HuH-7 (cell line): ENCODE results near the gene TRANK1.
"Not testable (repeated sequence)": the region's sequence is repeated elsewhere in the genome, so short reads cannot be mapped to it uniquely, and the experiment has no call there.

ENCODE experiments used
- DNase-seq: peaks from one replicate; pipeline ENCODE4 v3.0.0; 2011; ENCODE audit warnings: low spot score

Gene TRANK1

DNA sequence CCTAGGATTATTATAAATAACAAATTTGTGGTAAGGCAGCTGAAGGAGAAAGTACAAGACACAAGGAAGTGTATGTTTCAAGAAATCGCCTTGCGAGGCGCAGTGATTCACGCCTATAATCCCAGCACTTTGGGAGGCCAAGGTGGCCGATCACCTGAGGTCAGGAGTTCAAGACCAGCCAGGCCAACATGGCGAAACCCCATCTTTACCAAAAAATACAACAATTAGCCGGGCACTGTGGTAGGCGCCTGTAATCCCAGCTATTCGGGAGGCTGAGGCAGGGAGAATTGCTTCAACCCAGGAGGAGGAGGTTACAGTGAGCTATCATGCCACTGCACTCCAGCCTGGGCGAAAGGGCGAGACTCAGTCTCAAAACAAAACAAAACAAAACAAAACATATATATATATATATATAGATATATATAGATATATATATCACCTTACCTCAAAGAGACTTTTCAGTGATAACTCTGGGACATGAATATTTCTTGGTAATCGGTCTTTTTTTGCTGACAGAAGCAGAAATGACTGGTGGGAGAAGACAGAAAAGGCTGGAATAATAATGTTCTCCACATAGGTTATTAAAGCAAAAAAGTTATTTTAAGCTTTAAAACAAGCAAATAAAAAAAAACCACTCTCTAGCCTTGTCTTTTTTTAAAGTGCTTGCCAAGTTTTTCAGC lies 52.3 kb downstream of the TRANK1 start:
- no peak for DNase-seq

- DNase-seq: no peak
Measured at GRCh38 chr3:36891701-36892160, 53.1 kb downstream of the TRANK1 start.

- not testable (repeated sequence) for DNase-seq
Measured at GRCh38 chr3:36891097-36891496, 53.8 kb downstream of the TRANK1 start.

DNA sequence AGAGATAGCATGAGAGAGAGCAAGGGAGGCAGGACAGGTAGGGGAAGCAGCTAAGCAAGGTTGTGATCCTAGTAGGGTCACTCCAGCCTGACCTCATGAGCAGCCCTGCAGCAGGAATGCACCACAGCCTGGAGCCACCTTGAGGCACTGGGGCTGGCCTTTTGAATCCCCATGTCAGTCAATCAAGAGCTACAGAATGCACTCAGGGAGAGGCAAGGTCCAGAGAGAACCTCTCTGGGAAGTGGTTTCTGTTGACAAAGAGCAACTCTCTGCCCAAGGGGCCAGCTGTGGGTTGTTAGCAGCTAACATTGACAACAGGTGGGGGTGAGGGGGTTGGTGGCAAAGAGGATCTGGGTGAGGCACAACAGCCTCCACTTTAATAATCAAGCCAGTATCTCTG lies 54.6 kb downstream of the TRANK1 start:
- no peak for DNase-seq

GRCh38 chr3:36881735-36882134 lies 63.1 kb downstream of the TRANK1 start:
- DNase-seq: no peak

DNA sequence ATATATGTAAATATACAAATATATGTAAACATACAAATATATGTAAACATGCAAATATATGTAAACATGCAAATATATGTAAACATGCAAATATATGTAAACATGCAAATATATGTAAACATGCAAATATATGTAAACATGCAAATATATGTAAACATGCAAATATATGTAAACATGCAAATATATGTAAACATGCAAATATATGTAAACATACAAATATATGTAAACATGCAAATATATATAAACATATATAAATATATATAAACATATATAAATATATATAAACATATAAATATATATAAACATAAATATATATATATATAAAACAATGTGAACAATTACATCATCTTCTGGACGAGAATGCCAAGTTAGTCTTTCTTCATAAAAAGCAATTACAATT lies 65.0 kb downstream of the TRANK1 start:
- DNase-seq: not testable (repeated sequence)

GRCh38 chr3:36877930-36878685 lies 66.7 kb downstream of the TRANK1 start:
- DNase-seq: no peak

GRCh38 chr3:36876181-36876936 lies 68.5 kb downstream of the TRANK1 start:
- no peak for DNase-seq

GRCh38 chr3:36875397-36875796 lies 69.5 kb downstream of the TRANK1 start:
- DNase-seq: no peak

- no peak for DNase-seq
Measured at GRCh38 chr3:36874424-36874823, 70.4 kb downstream of the TRANK1 start.

DNA sequence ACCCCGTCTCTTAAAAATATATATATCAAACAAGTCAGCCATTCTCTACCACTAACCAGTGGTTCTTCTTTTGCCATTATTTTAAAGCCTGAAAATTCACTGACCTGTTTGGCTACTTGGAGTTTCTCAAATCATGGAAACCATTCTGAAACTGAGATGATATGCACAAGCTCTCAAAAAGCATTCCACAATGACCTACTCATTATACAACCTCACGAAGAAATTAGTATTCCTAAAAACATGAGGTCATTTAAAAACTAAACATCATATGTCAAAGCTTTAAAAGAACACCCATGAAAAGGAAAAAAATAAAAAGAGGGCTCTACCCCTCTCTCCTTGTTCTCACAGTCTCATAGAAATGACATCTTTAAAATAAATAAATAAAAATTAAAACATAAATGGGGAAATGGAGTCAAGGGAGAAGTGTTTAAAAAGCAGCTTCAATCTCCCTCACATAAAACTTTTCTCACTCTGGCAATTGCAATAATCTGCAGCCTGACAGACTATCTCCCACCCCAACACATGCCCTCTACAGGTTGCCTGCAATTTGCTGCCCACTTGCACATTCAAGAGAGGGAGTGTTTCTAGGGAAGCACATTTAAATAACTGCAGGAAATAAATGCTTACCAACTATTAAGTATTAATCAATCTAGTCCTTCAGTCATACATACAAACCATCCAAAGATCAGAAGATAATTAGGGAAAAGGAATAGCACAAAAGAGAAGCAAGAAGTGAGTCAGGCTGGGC lies 73.3 kb downstream of the TRANK1 start:
- no peak for DNase-seq

DNA sequence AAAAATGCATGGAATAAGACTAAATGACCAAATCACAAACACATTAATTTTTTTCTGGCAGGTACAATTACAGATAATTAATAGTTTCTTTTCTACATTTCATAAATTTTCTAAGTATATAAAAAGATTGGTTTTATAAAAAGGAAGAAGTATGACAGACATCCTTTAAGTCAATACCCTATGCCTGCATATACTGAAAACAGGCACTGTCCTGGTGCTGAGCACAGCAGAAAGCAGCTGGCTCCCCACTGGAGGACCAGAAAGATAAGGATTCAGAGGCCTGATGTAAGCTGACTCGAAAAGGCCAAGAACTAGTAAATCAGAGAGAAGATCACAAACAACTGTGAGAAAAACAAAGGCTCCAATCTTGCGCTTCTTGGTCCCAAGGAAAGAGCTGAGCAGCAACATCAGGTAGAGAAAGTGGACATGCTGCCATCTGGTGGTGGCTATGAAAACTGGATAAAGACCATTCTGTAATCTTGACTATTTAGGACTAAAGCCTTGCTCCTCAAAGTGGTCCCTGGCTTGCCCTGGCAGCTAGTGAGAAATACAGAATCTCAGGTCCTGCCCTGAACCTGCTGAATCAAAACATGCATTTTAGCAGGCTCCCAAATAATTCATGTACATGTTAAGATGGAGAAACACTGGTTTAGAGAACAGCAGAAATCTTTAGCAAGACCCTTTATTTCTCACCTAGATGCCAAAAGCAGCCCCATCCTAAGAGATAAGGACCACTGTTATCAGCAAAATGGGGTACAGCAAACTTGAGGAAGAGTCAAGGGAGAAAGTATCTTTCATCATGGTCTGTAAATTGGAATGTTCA lies 76.0 kb downstream of the TRANK1 start:
- peak; percentile 55 for DNase-seq

DNA sequence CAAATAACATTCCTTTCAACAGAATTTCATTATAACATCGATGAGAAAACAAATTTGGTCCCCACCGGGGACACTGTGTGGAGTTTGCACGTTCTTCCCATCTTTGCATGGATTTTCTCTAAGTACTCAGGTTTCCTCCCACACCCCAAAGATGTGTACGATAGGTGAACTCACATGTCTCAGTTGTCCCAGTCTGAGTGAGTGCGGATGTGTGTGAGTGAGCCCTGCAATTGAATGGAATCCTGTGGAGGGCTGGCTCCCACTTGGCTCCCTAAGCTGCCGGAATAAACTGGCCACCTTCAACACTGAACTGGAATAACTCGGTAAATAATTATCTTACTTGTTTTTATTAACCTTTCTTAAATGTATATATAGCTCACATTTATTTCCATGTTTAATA lies 77.0 kb downstream of the TRANK1 start:
- DNase-seq: no peak

DNA sequence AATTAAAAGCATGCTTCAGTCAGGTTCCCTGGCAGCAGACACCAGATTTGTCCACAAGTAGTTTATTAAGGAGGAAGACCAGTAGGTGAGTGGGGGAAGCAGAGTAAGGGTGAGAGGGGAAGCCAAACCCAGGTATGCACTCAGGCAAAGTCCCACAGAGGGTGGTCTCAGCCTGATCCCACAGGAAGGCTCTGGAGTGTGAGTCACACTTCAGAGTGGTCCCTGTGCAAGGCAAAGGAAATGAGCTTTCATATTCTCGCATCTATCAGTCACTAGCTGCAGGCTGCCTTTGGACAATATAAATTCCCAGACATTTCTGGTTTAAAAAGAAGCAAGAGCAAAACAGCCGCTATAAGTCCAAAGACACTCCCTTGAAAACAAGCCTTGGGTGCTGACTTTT lies 78.5 kb downstream of the TRANK1 start:
- no peak for DNase-seq

DNA sequence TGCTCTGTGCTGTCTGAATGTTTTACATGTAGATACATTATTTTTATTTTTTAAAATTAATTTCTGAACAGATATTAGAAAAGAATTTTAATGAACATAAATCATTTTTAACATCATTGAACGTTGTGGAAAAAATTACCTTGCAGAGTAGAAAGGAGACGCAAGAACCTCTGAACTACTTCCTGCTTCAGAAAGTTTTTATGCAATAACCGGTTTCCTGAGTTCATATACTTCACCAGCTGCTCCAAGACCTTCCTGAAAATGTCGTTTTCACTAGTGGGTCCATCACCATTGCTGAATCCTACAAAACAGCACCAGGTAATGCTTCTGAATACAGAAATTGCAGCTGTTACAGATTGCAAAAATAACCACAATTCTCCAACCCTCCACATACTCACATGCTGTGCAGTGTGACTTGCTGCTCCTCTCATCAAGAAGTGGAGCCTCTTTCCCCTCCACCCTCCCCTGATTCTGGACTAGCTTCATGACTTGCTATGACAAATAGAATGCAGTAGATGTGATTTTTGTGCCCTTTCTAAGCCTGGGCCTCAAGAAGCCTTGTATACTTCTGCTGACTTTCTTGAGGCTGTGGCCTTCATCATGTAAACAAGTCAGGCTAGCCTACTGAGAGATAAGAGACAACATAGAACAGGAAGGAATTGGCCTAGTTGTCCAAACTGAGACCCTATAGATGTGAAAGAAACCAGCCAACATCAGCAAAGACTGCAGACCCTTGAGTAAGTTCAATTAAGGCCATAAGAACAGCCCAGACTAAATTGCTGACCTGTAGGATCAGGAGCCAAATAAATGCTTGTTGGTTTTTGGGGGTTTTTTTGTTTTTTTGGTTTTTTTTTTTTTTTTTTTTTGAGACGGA lies 80.4 kb downstream of the TRANK1 start:
- no peak for DNase-seq

- no peak for DNase-seq
Measured at GRCh38 chr3:36862076-36862755, 82.6 kb downstream of the TRANK1 start.

- no peak for DNase-seq
Measured at GRCh38 chr3:36859494-36859893, 85.4 kb downstream of the TRANK1 start.

DNA sequence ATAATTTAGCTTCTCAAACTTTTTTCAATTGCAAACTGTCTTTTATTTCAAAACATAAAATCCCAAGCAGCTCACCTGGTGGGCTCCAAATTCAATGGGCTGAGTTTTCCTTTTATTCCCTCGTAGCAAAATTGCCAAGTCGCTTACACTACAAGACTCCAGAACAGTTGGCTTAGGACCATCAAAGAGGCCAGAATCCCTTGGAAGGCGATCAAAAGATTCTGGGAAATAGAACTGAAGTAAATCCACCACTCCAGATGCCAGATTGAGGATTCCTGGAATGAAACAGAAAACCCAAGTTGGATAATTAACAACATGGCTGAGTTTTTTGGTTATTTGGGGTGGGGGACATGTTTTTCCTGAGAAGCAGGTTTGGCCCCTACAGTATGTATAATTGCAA lies 92.8 kb downstream of the TRANK1 start:
- no peak for DNase-seq

DNA sequence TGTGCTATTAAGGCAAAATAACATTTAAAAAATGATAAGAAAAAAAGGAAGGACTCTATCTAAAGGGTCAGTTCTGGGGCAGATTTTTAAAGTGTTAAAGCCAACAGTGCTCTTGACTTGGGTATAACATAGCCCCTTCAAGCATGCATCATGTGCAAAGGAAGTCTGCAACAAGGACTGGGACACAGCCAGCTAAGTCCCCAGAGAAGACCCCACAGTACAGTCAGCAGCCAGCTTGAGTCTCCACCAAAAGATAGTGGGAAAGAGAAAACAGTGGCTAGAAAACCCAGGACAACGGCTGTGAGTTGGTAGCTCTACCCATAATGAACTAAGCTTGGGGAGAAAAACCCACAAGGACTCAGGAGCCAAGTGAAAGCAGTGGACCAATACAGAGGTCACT lies 94.1 kb downstream of the TRANK1 start:
- DNase-seq: no peak

GRCh38 chr3:36846406-36846805 lies 98.4 kb downstream of the TRANK1 start:
- DNase-seq: no peak
